H1 (cell line): Measurements from ENCODE around the gene PXDN. TPM values are rescaled to one million over a fixed set of nuclear protein-coding genes. Genes with fewer than 3 reads are reported as not detected.

Source experiments
- BRCA1 ChIP-seq: IDR thresholded peaks from 2 replicates; pipeline ENCODE4 v1.6.1; 2012; ENCODE audit warnings: low read depth, low read length, improper control_type of control experiment
- CEBPB ChIP-seq: IDR thresholded peaks from 2 replicates; pipeline ENCODE4 v1.6.1; 2012; ENCODE audit warnings: low read depth, low read length
- CHD2 ChIP-seq: IDR thresholded peaks from 2 replicates; pipeline ENCODE4 v1.6.1; 2012; ENCODE audit warnings: low read length, improper control_type of control experiment
- CREB1 ChIP-seq: IDR thresholded peaks from 2 replicates; pipeline ENCODE4 v1.6.1; 2012; ENCODE audit warnings: inconsistent platforms
- EZH2 ChIP-seq: fragments of 200-600 bp; sonication (generic); IDR thresholded peaks from 2 replicates; pipeline ENCODE4 v1.7.1; 2012; ENCODE audit warnings: low read depth, mild to moderate bottlenecking, moderate library complexity, low read length, inconsistent platforms; ENCODE audit not compliant: severe bottlenecking
- FOSL1 ChIP-seq: IDR thresholded peaks from 2 replicates; pipeline ENCODE4 v1.6.1; 2011; ENCODE audit warnings: mild to moderate bottlenecking, low read depth, low read length, moderate library complexity; ENCODE audit not compliant: insufficient read depth
- GTF2F1 ChIP-seq: IDR thresholded peaks from 2 replicates; pipeline ENCODE4 v1.6.1; 2012; ENCODE audit warnings: low read depth, low read length, improper control_type of control experiment, borderline replicate concordance
- KDM1A ChIP-seq: fragments of 200-600, 300-600 bp; sonication (generic); IDR thresholded peaks from 2 replicates; pipeline ENCODE4 v1.7.1; 2016; ENCODE audit warnings: mild to moderate bottlenecking, low read length, borderline replicate concordance
- KDM4A ChIP-seq: IDR thresholded peaks from one replicate; pipeline ENCODE4 v1.7.1; 2012; ENCODE audit warnings: low read depth, mild to moderate bottlenecking, moderate library complexity, low read length, inconsistent platforms; ENCODE audit not compliant: severe bottlenecking
- KDM5A ChIP-seq: fragments of 200-600 bp; IDR thresholded peaks from 2 replicates; pipeline ENCODE4 v1.7.1; 2012; ENCODE audit warnings: mild to moderate bottlenecking, low read length, inconsistent platforms, mixed read lengths
- PHF8 ChIP-seq: fragments of 200-600 bp; sonication (generic); conservative IDR thresholded peaks from 2 replicates; pipeline ENCODE4 v1.7.1; 2012; ENCODE audit warnings: low read depth, mild to moderate bottlenecking, inconsistent platforms, low read length, moderate library complexity
- POU5F1 ChIP-seq: IDR thresholded peaks from 2 replicates; pipeline ENCODE4 v1.6.1; 2011; ENCODE audit warnings: low read depth, mild to moderate bottlenecking, low read length, moderate library complexity
- RAD21 ChIP-seq, 2 experiments: IDR thresholded peaks in 1 of 2; conservative IDR thresholded peaks in 1 of 2; 2 replicates each; pipeline ENCODE4 v1.6.1; 2011; ENCODE audit warnings: low read depth in 2 of 2, low read length in 2 of 2, improper control_type of control experiment in 1 of 2, inconsistent platforms in 1 of 2, mild to moderate bottlenecking in 1 of 2, moderate library complexity in 1 of 2
- RXRA ChIP-seq: IDR thresholded peaks from 2 replicates; pipeline ENCODE4 v1.6.1; 2011; ENCODE audit warnings: low read depth, mild to moderate bottlenecking, low read length, moderate library complexity; ENCODE audit not compliant: insufficient read depth
- SAP30 ChIP-seq: fragments of 300-600 bp; sonication (generic); IDR thresholded peaks from 2 replicates; pipeline ENCODE4 v1.7.1; 2012; ENCODE audit warnings: low read length, moderate library complexity, mild to moderate bottlenecking, inconsistent platforms; ENCODE audit not compliant: insufficient read depth, insufficient replicate concordance
- SP1 ChIP-seq: IDR thresholded peaks from 2 replicates; pipeline ENCODE4 v1.6.1; 2011; ENCODE audit warnings: low read depth, low read length
- SRF ChIP-seq: IDR thresholded peaks from 2 replicates; pipeline ENCODE4 v1.6.1; 2011; ENCODE audit warnings: mild to moderate bottlenecking, low read depth, low read length, moderate library complexity
- TAF7 ChIP-seq: optimal IDR thresholded peaks from 2 replicates; pipeline ENCODE3; 2011; ENCODE audit warnings: low read depth, mild to moderate bottlenecking, inconsistent platforms, low read length, moderate library complexity, borderline replicate concordance
- TBP ChIP-seq: IDR thresholded peaks from 2 replicates; pipeline ENCODE4 v1.6.1; 2011; ENCODE audit warnings: low read depth, low read length, improper control_type of control experiment
- TCF12 ChIP-seq: IDR thresholded peaks from 2 replicates; pipeline ENCODE4 v1.6.1; 2011; ENCODE audit warnings: low read depth, mild to moderate bottlenecking, low read length
- YY1 ChIP-seq: IDR thresholded peaks from 2 replicates; pipeline ENCODE4 v1.6.1; 2011; ENCODE audit warnings: low read depth, mild to moderate bottlenecking, low read length
- ZNF274 ChIP-seq: IDR thresholded peaks from 2 replicates; pipeline ENCODE4 v1.7.0; 2012; ENCODE audit warnings: low read length, borderline replicate concordance; ENCODE audit errors: extremely low read depth
- polyA plus RNA-seq, 7 experiments: library from polyadenylated mRNA; depleted of rRNA in 3 of 7; stranded (reverse) in 5 of 7; unstranded in 2 of 7; fragments of >200 nt in 5 of 7; fragments of 200-250 nt in 2 of 7; gene quantifications; 1 replicate in 5 of 7; 2 replicates in 1 of 7; 4 replicates in 1 of 7; pipeline versions ENCODE4 v1.2.1 to v1.2.3, GENCODE V29; 2011 to 2013; ENCODE audit warnings: missing spikeins in 2 of 7, mixed read lengths in 2 of 7
- total RNA-seq: library from RNA; stranded (reverse); fragmentation: NEBNext Ultra II Directional; extraction: Animal tissue kit (Norgen Biotek cat#: 25700); gene quantifications from 2 replicates; pipeline ENCODE4 v1.2.1, GENCODE V29; 2021
- TF ChIP-seq, protein P1 (sequence below): IDR thresholded peaks from 2 replicates; pipeline ENCODE4 v1.6.1; 2011; ENCODE audit warnings: low read length, improper control_type of control experiment
- TF ChIP-seq, protein P2 (sequence below): IDR thresholded peaks from 2 replicates; pipeline ENCODE4 v1.6.1; 2011; ENCODE audit warnings: low read depth, mild to moderate bottlenecking, low read length; ENCODE audit not compliant: insufficient read depth

The PXDN gene
- total and polyA plus RNA-seq, 2 of the 8 experiments (the other 6 are each of a cell fraction or from before 2014, with no cell fraction given): 104 to 141 TPM

DNA sequence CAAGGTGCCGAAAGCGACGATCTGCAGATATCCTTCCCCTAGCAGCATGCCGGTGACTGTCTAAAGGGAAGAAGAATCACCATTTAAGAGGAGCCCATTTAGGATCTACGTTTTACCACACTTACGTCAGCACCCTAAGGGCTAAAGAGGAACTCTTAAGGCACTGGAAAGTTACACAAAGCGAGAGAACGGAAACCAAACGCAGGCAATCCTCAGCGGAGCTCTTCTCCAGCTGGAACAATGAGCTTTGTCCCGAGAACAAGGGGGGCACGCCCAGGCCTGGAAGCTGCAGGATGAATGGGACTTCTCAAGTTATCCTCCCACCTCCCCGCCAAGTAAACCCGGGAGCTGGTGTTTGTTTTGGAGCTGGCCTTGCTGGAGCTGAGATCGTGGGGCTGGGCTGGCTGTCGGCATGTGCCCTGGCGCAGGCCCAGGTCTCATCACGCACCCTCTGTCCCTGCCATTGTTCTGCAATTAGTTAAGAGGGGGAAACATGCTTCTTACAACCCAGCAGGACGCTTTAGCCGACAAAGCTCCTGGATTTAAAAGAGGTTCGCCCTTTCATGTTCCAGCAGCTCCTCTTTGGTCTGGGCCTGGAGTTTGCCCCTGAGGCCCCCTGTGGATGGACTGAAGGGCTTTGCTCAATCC is 36.4 kb downstream of the PXDN start (continued):
- TF ChIP-seq RAD21 (IDR thresholded peaks at IDR 0.05 in 1 of 2, conservative IDR thresholded peaks at IDR 0.05 in 1 of 2; ENCODE audit: low read depth in 2 of 2, low read length in 2 of 2): 0 out of 4 replicates have a peak, but pooled peaks of 1 of the 2 experiments have one; percentile 2
- TF ChIP-seq EZH2: no peak
- no peak for TF ChIP-seq TAF7
- TF ChIP-seq CEBPB: no peak
- TF ChIP-seq, protein P1, sequence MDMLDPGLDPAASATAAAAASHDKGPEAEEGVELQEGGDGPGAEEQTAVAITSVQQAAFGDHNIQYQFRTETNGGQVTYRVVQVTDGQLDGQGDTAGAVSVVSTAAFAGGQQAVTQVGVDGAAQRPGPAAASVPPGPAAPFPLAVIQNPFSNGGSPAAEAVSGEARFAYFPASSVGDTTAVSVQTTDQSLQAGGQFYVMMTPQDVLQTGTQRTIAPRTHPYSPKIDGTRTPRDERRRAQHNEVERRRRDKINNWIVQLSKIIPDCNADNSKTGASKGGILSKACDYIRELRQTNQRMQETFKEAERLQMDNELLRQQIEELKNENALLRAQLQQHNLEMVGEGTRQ: no peak
- no peak for TF ChIP-seq SRF
- no peak for TF ChIP-seq YY1
- TF ChIP-seq SAP30: no peak
- peak; percentile 57 for TF ChIP-seq CHD2
- TF ChIP-seq PHF8: no peak
- no peak for TF ChIP-seq KDM5A
- no peak for TF ChIP-seq RXRA
- TF ChIP-seq CREB1: no peak
- no peak for TF ChIP-seq TBP
- TF ChIP-seq GTF2F1: no peak
- TF ChIP-seq KDM4A: no peak
- TF ChIP-seq, protein P2, sequence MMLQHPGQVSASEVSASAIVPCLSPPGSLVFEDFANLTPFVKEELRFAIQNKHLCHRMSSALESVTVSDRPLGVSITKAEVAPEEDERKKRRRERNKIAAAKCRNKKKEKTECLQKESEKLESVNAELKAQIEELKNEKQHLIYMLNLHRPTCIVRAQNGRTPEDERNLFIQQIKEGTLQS: no peak
- TF ChIP-seq TCF12: no peak
- TF ChIP-seq BRCA1: no peak
- TF ChIP-seq POU5F1: no peak
- 0 out of 2 replicates have a peak, but pooled peaks have one; percentile 15 for TF ChIP-seq SP1
- TF ChIP-seq FOSL1: no peak
- no peak for TF ChIP-seq ZNF274
- no peak for TF ChIP-seq KDM1A
